IPS DF 4.7 (cell line): ENCODE measurements around the gene ZNF629.

Source experiments
- DNase-seq: peaks from one replicate; pipeline ENCODE4 v3.0.0-alpha.2; 2013; ENCODE audit warnings: low spot score; ENCODE audit errors: extremely low read depth

The ZNF629 gene

GRCh38 chr16:30748634-30749445, 38.2 kb downstream of the ZNF629 start:
- no peak for DNase-seq

- DNase-seq, result peak; percentile 95
These were observed 39.0 kb downstream of the ZNF629 start, which contains the start of gene PHKG2 for GRCh38 chr16:30747799-30748633. Gene PHKG2 (plus strand): TSS chr16:30748425. CDS start chr16:30748821, 396 bp downstream.

GRCh38 chr16:30747331-30747730, 39.7 kb downstream of the ZNF629 start:
- DNase-seq, result no peak

- DNase-seq, result no peak
These were observed 40.3 kb downstream of the ZNF629 start for GRCh38 chr16:30746638-30747175.

GRCh38 chr16:30745082-30745481, 41.9 kb downstream of the ZNF629 start:
- no peak for DNase-seq

GRCh38 chr16:30744183-30744582, 42.8 kb downstream of the ZNF629 start:
- no peak for DNase-seq

GRCh38 chr16:30743716-30744115, 43.3 kb downstream of the ZNF629 start:
- DNase-seq, result no peak

GRCh38 chr16:30741461-30741914, 45.5 kb downstream of the ZNF629 start:
- no peak for DNase-seq

GRCh38 chr16:30740364-30741251, 46.4 kb downstream of the ZNF629 start:
- no peak for DNase-seq

GRCh38 chr16:30738984-30739951, 47.7 kb downstream of the ZNF629 start:
- DNase-seq, result no peak

- DNase-seq, result no peak
These were observed 49.0 kb downstream of the ZNF629 start for GRCh38 chr16:30737794-30738648.

- DNase-seq, result no peak
These were observed 49.8 kb downstream of the ZNF629 start for GRCh38 chr16:30736995-30737793.

- no peak for DNase-seq
These were observed 55.6 kb downstream of the ZNF629 start for GRCh38 chr16:30731411-30731810.

GRCh38 chr16:30728899-30729672, 57.9 kb downstream of the ZNF629 start:
- no peak for DNase-seq
